ENCODE measurements around the gene CCDC18.

Gene CCDC18

GRCh38 chr1:93199150-93199549 is 18.6 kb downstream of the CCDC18 start:
- no peak for DNase-seq (ENCODE audit: extremely low read depth, insufficient read length)
- Histone ChIP-seq H3K4me3 (replicated peaks; ENCODE audit: low read depth, low read length) (no peak overlapping the region), H3K36me3 (ENCODE audit: control insufficient read depth, insufficient read depth, low read length) (peaks cover 6% of the 10 kb centered on the region)

DNA sequence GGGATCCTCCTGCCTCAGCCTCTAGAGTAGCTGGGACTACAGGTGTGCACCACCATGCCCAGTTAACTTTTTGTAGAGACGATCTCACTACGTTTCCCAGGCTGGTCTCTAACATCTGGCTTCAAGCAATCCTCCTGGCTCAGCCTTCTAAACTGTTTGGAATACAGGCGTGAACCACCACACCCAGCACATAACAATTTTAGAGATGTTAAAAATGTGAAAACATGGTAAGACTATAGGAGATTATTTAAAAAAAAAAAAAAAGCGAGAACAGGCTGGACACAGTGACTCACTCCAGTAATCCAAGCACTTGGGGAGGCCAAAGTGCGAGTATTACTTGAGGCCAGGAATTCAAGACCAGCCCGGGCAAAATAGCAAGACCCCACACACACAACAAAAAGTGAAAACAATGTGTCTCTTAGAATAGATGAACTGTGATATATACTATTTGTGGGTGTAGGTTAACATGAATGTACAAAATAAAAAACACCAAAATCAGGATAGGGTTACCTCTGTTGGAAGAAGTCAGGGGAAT is 19.6 kb downstream of the CCDC18 start:
- no peaks in the 10 kb centered on the region for H3K27me3 ChIP-seq (replicated peaks; ENCODE audit: control insufficient read depth, insufficient read depth, low read length)
- TF ChIP-seq, protein P1, sequence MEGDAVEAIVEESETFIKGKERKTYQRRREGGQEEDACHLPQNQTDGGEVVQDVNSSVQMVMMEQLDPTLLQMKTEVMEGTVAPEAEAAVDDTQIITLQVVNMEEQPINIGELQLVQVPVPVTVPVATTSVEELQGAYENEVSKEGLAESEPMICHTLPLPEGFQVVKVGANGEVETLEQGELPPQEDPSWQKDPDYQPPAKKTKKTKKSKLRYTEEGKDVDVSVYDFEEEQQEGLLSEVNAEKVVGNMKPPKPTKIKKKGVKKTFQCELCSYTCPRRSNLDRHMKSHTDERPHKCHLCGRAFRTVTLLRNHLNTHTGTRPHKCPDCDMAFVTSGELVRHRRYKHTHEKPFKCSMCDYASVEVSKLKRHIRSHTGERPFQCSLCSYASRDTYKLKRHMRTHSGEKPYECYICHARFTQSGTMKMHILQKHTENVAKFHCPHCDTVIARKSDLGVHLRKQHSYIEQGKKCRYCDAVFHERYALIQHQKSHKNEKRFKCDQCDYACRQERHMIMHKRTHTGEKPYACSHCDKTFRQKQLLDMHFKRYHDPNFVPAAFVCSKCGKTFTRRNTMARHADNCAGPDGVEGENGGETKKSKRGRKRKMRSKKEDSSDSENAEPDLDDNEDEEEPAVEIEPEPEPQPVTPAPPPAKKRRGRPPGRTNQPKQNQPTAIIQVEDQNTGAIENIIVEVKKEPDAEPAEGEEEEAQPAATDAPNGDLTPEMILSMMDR (IDR thresholded peaks at IDR 0.05; ENCODE audit: insufficient read depth, low read length, poor library complexity, severe bottlenecking), result no peak
- no peak for DNase-seq (ENCODE audit: extremely low read depth, insufficient read length)
- H3K4me3 ChIP-seq (replicated peaks; ENCODE audit: low read depth, low read length), result no peak overlapping the region
- peaks cover 3% of the 10 kb centered on the region for H3K36me3 ChIP-seq (ENCODE audit: control insufficient read depth, insufficient read depth, low read length)

More at GRCh38 chr1:93199150-93199549, 18.6 kb downstream of the CCDC18 start:
- TF ChIP-seq, protein P1 (IDR thresholded peaks at IDR 0.05; ENCODE audit: insufficient read depth, low read length, poor library complexity, severe bottlenecking), result no peak
- no peaks in the 10 kb centered on the region for H3K27me3 ChIP-seq (replicated peaks; ENCODE audit: control insufficient read depth, insufficient read depth, low read length)

DNA sequence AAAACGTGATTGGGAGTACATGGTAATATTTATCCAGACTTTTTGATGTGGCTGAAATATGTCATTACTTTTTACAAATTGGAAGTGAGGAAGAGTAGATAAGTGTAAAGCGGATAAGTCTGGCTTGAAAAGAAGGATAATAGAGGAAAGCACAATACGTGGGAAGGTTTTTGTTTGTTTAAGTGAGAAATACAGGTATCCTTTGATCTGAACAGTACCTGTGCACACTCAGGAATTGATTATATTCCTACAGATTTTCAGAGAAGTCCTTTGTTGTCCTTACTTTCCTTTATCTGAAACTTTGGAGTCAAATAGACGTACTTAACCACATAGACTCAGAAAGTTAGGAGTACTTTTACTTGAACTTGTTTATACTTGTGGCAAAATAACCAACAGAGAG is 20.2 kb downstream of the CCDC18 start:
- Histone ChIP-seq H3K27me3 (replicated peaks; ENCODE audit: control insufficient read depth, insufficient read depth, low read length) (no peaks in the 10 kb centered on the region), H3K4me3 (replicated peaks; ENCODE audit: low read depth, low read length) (no peak overlapping the region), H3K36me3 (ENCODE audit: control insufficient read depth, insufficient read depth, low read length) (peaks cover 3% of the 10 kb centered on the region)
- TF ChIP-seq, protein P1 (IDR thresholded peaks at IDR 0.05; ENCODE audit: insufficient read depth, low read length, poor library complexity, severe bottlenecking), result no peak
- no peak for DNase-seq (ENCODE audit: extremely low read depth, insufficient read length)

GRCh38 chr1:93205892-93206566 is 25.5 kb downstream of the CCDC18 start:
- H3K36me3 ChIP-seq (ENCODE audit: control insufficient read depth, insufficient read depth, low read length), result peaks cover 1% of the 10 kb centered on the region
- TF ChIP-seq, protein P1 (IDR thresholded peaks at IDR 0.05; ENCODE audit: insufficient read depth, low read length, poor library complexity, severe bottlenecking), result no peak

GRCh38 chr1:93206567-93206954 is 26.0 kb downstream of the CCDC18 start:
- H3K27me3 ChIP-seq (replicated peaks; ENCODE audit: control insufficient read depth, insufficient read depth, low read length), result no peaks in the 10 kb centered on the region
- H3K4me3 ChIP-seq (replicated peaks; ENCODE audit: low read depth, low read length), result no peak overlapping the region
- no peak for DNase-seq (ENCODE audit: extremely low read depth, insufficient read length)
- peaks cover 1% of the 10 kb centered on the region for H3K36me3 ChIP-seq (ENCODE audit: control insufficient read depth, insufficient read depth, low read length)
- TF ChIP-seq, protein P1 (IDR thresholded peaks at IDR 0.05; ENCODE audit: insufficient read depth, low read length, poor library complexity, severe bottlenecking), result no peak

More at GRCh38 chr1:93205892-93206566, 25.5 kb downstream of the CCDC18 start:
- Histone ChIP-seq H3K27me3 (replicated peaks; ENCODE audit: control insufficient read depth, insufficient read depth, low read length) (no peaks in the 10 kb centered on the region), H3K4me3 (replicated peaks; ENCODE audit: low read depth, low read length) (no peak overlapping the region)
- no peak for DNase-seq (ENCODE audit: extremely low read depth, insufficient read length)

Measured in GM06990 (cell line).